HG02588 (cell line): Measurements from ENCODE around the gene SERPINA10.

Source experiments
- ATAC-seq: cut with Tn5 transposase; IDR thresholded peaks from one replicate; pipeline ENCODE4 v1.9.1; 2021; ENCODE audit warnings: mild to moderate bottlenecking, moderate library complexity; ENCODE audit not compliant: unreplicated experiment

SERPINA10 gene

GRCh38 chr14:94292872-94293577, at the start of gene SERPINA10:
TSS of gene SERPINA10 (minus strand) at chr14:94293268. CDS start at chr14:94290593, 2,675 bp downstream.
- ATAC-seq, result no peak

GRCh38 chr14:94342334-94342934, 49.4 kb upstream of the SERPINA10 start:
- ATAC-seq, result no peak

- ATAC-seq, result no peak
These were observed 48.7 kb upstream of the SERPINA10 start for GRCh38 chr14:94341656-94342333.

DNA sequence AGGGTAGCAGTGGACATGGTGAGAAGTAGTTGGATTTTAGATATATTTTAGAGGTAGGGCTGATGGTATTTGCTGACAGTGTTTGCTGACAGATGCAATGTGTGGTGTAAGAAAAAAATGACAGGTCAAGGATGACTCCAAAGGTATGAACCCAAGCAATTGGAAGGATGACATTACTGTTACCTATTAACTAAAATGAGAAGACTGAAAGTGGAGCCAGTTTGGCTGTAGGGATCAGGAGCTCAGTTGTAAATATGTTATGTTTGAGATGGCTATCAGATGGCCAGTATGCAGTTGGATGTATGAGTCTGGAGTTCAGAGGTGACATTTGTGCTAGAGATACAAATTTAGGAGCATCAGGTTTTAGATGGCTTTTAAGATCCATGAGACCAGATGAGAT, 47.5 kb upstream of the SERPINA10 start:
- ATAC-seq, result no peak

- no peak for ATAC-seq
These were observed 45.0 kb upstream of the SERPINA10 start for GRCh38 chr14:94338023-94338422.

- ATAC-seq, result no peak
These were observed 44.2 kb upstream of the SERPINA10 start for GRCh38 chr14:94337274-94337673.

DNA sequence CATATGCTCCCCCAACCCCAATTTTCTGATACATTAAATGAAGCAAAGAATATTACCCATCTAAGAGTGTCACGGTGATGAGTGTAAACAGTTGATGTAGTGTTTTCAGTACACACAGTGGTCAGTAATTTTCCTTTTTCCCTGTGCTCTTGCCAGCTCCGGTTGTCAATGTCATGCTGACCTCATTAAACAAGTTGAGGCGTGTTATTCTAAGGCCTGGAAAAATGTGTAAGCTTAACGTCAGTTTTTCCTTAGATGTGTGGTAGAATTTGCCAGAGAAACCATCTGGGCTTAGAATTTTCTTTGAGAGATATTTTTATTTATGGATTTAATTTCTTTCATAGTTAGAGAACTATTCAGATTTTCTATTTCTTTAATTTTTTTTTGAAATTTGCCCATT, 41.8 kb upstream of the SERPINA10 start:
- ATAC-seq, result no peak

GRCh38 chr14:94332587-94332986, 39.5 kb upstream of the SERPINA10 start:
- ATAC-seq, result no peak

GRCh38 chr14:94332063-94332583, 39.1 kb upstream of the SERPINA10 start:
- ATAC-seq, result no peak

GRCh38 chr14:94331462-94331861, 38.4 kb upstream of the SERPINA10 start:
- no peak for ATAC-seq

GRCh38 chr14:94330857-94331256, 37.8 kb upstream of the SERPINA10 start:
- no peak for ATAC-seq

- ATAC-seq, result no peak
These were observed 37.4 kb upstream of the SERPINA10 start for GRCh38 chr14:94330432-94330831.

GRCh38 chr14:94329857-94330256, 36.8 kb upstream of the SERPINA10 start:
- no peak for ATAC-seq

- ATAC-seq, result no peak
These were observed 35.1 kb upstream of the SERPINA10 start for GRCh38 chr14:94328196-94328595.

GRCh38 chr14:94322648-94323570, 29.8 kb upstream of the SERPINA10 start, which contains the start of gene SERPINA6:
TSS of gene SERPINA6 (minus strand) at chr14:94323336. CDS start at chr14:94314648, 8,688 bp downstream.
- ATAC-seq, result no peak

DNA sequence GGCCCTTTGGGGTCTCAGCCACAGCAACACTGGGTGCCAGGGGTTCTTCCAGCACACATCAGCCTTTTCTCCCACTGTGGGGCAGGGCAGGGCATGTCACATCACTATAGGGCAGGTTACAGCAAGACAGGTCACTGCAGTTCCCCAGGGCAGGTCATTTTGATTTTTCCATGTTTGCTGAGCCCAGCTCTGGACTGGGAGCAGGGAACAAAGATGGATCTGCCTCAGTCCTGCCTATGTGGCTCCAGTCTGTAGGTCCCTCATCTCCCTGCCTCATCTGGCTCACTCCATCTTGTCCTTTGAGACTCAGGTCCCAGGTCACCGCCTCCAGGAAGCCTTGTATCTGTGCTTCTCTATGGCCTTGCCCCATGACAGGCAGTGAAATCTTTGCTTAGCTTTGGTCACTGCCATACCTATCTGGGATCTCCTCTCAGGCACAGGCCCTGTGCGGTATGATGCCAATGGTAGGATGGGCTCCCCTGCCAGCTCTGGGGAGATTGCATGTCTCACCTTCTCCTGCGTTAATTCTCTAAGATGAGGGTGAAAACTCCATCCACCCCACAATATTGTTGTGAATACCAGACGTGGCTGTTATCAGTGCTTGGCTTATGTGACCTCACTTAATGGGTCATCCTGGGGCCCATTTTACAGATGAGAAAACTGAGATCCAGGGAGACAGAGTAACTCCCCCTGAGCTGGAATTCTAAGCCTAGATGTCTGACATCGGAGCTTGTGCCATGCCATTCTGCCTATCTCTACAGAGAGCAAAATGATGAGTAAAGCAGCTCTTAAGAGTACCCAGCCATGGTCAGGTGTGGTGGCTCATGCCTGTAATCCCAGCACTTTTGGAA, 28.6 kb upstream of the SERPINA10 start:
- ATAC-seq, result no peak

GRCh38 chr14:94320243-94320642, 27.2 kb upstream of the SERPINA10 start:
- ATAC-seq, result no peak

GRCh38 chr14:94317259-94317658, 24.2 kb upstream of the SERPINA10 start:
- no peak for ATAC-seq

- ATAC-seq, result no peak
These were observed 23.6 kb upstream of the SERPINA10 start for GRCh38 chr14:94316692-94317091.

DNA sequence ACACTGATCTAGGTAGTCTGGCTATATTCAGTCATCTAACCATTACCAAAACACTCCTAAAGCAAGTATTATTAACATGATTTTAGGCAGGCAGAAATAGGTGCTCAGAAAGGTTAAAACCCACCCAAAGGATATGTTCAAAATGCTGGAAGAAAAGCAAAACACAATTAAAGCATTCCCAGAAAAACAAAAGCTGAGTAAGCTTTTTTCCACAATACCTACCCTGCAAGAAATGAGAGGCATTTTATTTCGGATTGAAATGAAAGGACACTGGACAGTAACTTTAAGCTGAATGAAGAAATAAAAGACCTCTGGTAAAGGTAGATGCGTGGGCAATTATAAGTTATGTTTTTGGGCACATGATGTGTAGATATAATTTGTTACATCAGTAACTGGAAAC, 21.8 kb upstream of the SERPINA10 start:
- no peak for ATAC-seq
